GM18951 (cell line): ENCODE measurements around the gene SLIT1.

ENCODE experiments used
- POLR2A ChIP-seq: IDR thresholded peaks from 4 replicates; pipeline ENCODE4 v1.6.1; 2011; ENCODE audit warnings: mild to moderate bottlenecking; ENCODE audit not compliant: insufficient read length, insufficient read depth; ENCODE audit errors: extremely low read depth
- in situ Hi-C: fragments of 300-500 bp; cut with MboI; formaldehyde crosslinking; loops from one replicate; pipeline ENCODE4 v1.12.0; 2022; ENCODE audit warnings: low sequenced_read_pairs, mixed read lengths, inconsistent platforms; ENCODE audit not compliant: unreplicated experiment

Gene SLIT1

DNA sequence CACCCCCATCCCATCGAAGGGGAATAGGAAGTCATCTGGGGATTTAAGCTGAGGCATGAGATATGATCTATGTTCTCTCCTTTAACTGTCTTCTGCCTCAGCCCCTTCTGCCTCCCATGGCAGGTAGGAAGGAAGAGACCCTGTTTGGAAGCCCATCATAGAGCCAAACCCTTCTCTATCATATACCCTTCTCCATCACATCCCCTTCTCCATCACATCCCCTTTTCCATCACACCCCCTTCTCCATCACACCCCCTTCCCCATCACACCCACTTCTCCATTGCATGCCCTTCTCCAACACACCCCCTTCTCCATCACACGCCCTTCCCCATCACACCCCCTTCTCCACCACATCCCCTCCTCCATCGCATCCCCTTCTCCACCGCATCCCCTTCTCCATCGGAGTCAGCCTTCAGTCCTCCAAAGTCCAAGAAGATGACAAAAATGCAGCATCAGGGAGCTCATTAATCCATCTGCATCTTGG is 7.2 kb upstream of the SLIT1 start:
- in situ Hi-C loops = no loop called here
- TF ChIP-seq POLR2A = no peak

DNA sequence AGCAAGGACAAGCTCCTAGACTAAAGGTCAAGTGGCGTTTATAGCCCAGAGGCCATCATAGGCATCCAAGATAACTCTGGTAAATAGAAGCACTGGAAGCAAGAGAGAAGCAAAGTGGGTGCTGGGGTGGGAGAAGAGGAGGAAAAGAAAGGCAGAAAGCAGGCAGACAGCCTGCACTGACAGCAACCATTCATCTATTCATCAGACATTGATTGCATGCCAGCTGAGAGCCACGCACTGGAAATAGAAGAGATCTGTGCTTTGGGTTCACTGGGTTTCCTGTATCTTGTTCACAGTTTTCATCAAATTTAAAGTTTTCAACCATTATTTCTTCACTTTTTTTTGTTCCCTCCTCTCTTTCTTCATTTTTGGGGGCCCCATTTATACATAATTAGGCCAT is 4.7 kb upstream of the SLIT1 start:
- no peak for TF ChIP-seq POLR2A

DNA sequence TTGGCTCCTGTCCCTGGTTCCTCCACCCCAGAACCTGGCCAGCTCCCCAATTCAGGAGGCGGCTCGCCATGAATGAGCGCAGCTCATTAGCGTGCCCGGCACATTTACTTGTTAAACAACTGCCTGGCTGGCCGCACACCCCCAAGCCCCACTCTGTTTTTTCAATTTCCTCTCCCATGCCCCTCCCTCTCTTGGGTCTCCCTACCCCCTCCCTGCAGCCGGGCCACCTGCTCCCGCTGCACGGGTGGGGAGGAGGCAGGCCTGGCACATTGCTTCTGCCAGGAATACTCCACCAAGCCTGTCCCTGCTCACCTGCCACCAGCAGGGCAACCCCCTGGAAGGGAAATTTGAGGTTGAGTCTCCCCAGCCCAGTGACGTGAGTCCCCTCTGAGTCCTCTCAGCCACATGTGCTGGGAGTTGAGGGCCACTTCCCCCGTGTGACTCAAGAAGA is 2.5 kb upstream of the SLIT1 start:
- TF ChIP-seq POLR2A = no peak
- in situ Hi-C loops = no loop called here

More for the DNA sequence above, 4.7 kb upstream of the SLIT1 start:
- in situ Hi-C loops = no loop called here

DNA sequence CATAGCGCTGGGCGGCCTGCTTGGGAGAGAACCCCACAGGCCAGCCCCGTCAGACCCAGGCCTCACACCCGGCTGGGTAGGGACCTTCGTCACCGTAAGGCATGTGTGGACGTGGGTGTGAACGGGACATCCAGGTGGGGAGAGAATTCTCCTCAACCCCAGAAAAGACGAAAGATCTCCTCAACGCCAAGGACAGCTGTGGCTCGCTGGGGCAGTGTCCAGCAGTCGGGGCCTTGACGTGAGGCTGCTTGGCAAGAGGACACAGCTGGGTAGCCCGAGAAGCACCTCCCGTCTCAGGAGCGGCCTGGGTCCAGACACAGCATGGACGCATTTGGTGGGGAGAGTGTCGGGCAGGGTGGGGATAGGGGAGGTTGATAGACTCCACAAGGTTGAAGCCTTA is 1.2 kb upstream of the SLIT1 start:
- TF ChIP-seq POLR2A = no peak
- in situ Hi-C loops = no loop called here

DNA sequence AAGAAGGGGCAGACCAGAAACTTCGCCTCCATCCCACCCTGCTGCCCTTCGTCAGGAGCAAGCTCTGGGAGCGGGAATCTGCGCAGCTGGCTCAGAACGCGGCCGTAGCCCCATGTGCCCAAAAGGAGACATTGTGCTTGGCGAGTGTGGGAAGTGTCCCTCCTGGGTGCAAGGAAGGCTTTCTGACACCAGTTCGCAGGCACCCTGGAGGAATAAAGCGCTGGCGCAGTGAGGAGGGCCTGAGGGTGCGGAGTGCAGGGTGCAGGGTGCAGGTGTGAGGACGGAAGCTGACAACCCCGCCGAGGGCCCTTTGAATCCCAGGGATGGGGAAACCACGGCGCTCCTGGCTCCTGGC is 811 bp downstream of the SLIT1 start:
- in situ Hi-C loops = no loop called here
- TF ChIP-seq POLR2A = no peak

DNA sequence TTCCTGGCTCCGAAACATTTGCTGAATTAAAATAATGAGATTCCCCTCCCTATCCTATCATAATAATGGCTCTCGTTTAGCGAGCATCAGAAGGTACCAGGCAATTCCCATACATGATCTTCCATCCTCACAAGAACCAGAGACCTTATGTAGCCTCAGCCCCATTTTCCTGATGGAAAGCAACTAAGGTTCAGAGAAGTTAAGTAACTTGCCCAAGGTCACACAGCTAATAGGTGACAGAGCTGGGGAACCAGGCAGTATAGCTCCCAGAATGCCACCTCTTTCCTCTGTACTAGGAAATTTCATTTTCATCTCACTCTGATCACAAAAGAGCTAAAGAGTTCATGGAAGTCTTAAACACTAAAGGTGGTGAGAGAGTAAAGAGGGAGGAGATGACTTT is 2.4 kb downstream of the SLIT1 start:
- in situ Hi-C loops = no loop called here

DNA sequence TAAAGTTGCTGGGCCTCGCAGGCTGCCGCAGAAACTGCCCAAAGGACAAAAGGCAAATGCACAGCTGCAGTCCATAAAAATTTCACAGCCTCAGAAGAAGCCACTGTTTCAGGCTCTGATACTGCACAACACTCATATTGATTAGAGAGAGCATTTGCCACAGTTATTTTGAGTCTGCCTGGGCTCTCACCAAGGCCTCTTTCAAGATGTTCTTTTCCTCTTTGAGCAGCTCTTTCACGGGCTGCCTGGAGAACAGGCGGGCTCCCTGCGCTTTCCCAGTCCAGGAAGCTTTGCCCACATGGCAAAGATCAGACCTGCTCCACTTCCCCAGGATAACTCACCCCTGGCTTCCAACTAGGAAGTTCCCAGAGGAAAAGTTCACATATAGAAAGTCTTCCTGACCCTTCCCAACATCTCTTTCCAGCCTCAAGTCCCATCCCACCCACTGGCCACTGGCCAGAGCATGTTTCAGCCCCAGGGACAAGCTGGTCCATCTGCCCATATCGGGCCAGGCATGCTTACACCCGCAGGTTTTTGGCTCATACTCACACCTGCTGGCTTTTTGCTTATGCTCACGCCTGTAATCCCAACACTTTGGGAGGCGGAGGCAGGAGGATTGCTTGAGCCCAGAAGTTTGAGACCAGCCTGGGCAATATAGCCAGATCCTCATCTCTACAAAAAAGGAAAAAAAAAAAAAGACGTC is 3.3 kb downstream of the SLIT1 start:
- in situ Hi-C loops = no loop called here
- TF ChIP-seq POLR2A = no peak

More for the DNA sequence above, 2.4 kb downstream of the SLIT1 start:
- no peak for TF ChIP-seq POLR2A

DNA sequence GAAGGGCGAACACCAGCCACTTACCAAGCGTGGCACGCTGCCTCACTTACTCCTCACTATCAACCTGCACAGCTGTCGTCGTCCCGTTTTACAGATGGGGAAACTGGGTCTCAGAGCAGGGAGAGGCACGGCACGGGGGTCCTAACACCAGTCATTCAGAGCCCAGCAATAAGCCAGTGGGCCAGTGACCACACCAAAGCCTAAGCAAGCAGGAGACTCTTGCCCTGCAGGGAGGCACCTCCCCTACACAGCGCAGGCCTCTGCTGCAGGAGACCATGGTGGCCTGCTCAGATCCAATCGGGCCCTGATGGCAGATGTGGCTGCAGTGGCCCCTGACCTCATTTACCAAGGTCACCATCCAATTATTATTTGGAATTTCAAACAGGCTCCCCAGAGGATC is 4.8 kb downstream of the SLIT1 start:
- in situ Hi-C loops = no loop called here
- TF ChIP-seq POLR2A = no peak

DNA sequence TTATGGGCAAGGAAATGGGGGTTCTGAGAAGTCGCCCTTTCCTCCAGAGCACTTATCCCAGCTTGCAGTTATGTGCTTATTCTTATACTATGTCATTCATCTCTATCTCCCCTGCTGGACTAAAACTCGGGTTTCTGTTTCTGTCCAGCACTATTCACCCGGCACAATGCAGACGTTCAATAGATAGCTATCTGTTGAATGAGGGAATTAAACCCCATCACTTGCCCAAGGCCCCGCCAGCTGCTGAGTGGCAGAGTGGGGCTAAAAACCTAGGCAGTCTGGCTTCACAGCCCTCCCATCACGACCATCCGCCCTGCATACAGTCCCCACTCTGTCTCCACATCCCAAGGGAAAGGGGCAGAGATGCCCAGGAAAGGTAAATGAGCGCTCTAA is 5.4 kb downstream of the SLIT1 start:
- in situ Hi-C loops = no loop called here
- TF ChIP-seq POLR2A = no peak

DNA sequence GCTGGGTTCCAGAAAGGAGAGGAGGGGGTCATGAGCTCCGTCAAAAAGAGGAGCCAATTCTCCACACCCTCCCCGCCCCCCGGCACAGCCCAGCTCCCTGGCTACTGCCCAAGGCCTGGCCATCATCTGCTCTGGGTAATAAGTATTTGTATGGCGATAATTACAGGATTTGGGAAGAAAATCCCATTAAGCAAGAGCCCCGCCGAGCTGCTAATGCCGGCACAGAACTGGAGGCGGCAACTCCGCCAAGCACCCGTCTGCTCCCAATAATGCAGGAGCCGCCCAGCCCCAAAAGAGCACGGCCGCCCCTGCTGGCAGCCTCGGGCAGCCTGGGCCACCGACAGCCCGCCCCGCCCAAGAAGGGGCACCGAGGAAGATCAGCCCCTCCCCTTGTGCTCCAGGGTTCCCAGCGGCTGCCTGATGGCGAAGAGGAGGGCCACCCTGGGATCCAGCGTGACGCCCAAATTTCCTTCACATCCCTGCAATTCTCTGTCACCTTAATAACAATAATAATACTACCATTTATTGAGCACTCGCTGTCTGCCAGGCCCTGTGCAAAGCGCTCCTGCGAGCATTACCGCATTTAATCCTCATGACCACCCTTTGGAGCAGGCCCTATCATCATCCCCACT is 5.9 kb downstream of the SLIT1 start:
- TF ChIP-seq POLR2A = no peak
- in situ Hi-C loops = no loop called here

DNA sequence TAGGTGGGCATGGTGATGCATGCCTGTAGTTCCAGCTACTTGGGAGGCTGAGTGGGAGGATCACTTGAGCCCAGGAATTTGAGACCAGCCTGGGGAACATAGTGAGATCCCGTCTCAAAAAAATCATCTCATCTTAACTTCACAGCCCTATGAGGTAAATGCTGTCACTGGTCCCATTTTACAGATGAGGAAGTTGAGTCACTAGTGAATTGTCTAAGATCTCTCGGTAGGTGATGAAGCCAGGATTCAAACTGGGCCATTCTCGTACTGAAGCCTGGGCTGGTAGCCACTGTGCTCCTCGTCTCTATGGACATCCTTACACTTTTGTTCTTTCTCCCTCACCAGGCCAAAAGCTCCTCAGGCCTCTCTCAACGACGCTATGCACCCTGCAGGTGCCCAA is 6.4 kb downstream of the SLIT1 start:
- in situ Hi-C loops = no loop called here

DNA sequence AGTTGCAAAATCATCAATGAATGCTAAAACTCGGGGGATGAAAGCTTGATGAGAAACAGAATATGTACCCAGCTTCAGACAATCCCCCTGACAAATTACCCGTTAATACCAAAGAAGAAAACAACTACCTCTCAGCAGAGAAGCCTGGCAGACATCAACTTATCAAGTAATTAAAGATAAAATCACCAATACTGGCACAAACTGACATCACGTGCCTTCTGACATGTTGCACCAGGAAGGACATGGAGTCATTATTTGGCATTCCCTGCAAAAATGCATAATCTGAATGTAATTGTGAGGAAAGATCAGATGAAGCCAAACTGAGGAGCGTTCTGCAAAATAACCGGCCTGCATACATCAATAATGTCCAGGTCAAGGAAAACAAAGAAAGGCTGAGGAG is 7.7 kb downstream of the SLIT1 start:
- in situ Hi-C loops = no loop called here
- TF ChIP-seq POLR2A = no peak

More for the DNA sequence above, 6.4 kb downstream of the SLIT1 start:
- no peak for TF ChIP-seq POLR2A

DNA sequence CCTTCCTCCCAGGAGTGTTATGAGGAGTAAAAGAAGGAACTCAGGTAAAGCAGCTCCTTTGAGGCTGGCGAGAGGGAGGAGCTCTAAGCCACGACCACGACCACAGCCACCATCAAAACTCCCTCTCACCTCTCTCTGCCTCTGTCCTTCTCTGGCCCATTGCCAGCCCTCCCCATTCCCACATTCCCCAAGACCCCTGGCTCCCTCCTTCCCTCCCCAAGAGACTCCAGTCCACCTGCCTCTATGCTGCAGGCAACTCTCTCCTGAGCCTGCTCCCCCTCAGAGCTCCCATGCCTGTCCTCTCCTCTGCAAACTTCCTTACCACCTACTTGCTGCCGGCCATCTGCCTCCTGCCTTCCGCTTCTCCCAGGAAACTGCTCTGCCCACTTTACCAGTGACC is 9.5 kb downstream of the SLIT1 start:
- in situ Hi-C loops = no loop called here
- no peak for TF ChIP-seq POLR2A

DNA sequence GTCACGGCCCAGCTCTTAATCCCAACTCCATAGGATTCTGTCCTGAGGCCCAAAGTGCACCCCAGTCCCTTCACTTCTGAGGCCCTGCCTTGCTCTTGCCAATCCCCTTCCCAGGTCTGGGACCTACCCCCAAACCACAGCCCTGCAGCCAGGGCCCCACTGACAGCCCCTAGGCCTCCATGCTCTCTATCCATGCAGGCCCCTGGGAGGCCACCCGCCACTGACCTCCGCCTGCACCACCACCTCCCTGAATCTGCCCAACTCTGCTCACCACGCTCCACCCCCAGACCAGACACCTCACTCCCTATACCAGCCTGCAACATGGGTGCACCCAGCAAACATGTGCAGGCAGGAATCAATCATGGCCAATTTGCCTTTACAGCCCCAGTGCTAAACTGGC is 10.2 kb downstream of the SLIT1 start:
- in situ Hi-C loops = no loop called here
- no peak for TF ChIP-seq POLR2A
